ENCODE measurements around the gene LPP. TPM values are rescaled to one million over a fixed set of nuclear protein-coding genes. Genes with fewer than 3 reads are reported as not detected.

Gene LPP
- total and polyA plus RNA-seq, 8 donors = 23.1 to 220 (median 26.7) TPM

- no peak for TF ChIP-seq CTCF (IDR thresholded peaks at IDR 0.05)
- Histone ChIP-seq H3K36me3 (no peaks in the 10 kb centered on the region), H3K27me3 (no peaks in the 10 kb centered on the region), H3K27ac (peak overlapping the region; percentile 63 to 65), H3K4me3 (no peak overlapping the region), H3K4me1 (peaks cover 4 to 50% of the 10 kb centered on the region in 2 donors), H3K9me3 (no peaks in the 10 kb centered on the region)
- intact Hi-C loops (cut with DNase I) = no loop called here
- ATAC-seq (peak; percentile 85), DNase-seq (peak in 1 of 4 donors; percentile 36)
Observed at GRCh38 chr3:188817103-188817934, 663.4 kb downstream of the LPP start.

GRCh38 chr3:188817935-188818269 lies 663.9 kb downstream of the LPP start:
- peak overlapping the region; percentile 34 to 65 for H3K27ac ChIP-seq
- intact Hi-C loops (cut with DNase I) = no loop called here
- H3K4me1 ChIP-seq = peaks cover 4 to 56% of the 10 kb centered on the region in 2 donors
- no peak for DNase-seq
- TF ChIP-seq CTCF (IDR thresholded peaks at IDR 0.05) = no peak
- H3K9me3 ChIP-seq = no peaks in the 10 kb centered on the region
- H3K27me3 ChIP-seq = no peaks in the 10 kb centered on the region
- no peak for ATAC-seq
- no peak overlapping the region for H3K4me3 ChIP-seq
- H3K36me3 ChIP-seq = no peaks in the 10 kb centered on the region

- peaks cover 4 to 59% of the 10 kb centered on the region in 2 donors for H3K4me1 ChIP-seq
- no peak for TF ChIP-seq CTCF (IDR thresholded peaks at IDR 0.05)
- H3K27ac ChIP-seq = peak overlapping the region; percentile 34 to 65
- H3K27me3 ChIP-seq = no peaks in the 10 kb centered on the region
- H3K36me3 ChIP-seq = no peaks in the 10 kb centered on the region
- no peak for ATAC-seq
- intact Hi-C loops (cut with DNase I) = no loop called here
- no peak overlapping the region for H3K4me3 ChIP-seq
- DNase-seq = no peak
- no peaks in the 10 kb centered on the region for H3K9me3 ChIP-seq
Observed at GRCh38 chr3:188818282-188818681, 664.3 kb downstream of the LPP start.

GRCh38 chr3:188819939-188820338 lies 666.0 kb downstream of the LPP start:
- no peak for TF ChIP-seq CTCF (IDR thresholded peaks at IDR 0.05)
- H3K36me3 ChIP-seq = no peaks in the 10 kb centered on the region
- no peaks in the 10 kb centered on the region for H3K27me3 ChIP-seq
- peaks cover 4 to 59% of the 10 kb centered on the region in 2 donors for H3K4me1 ChIP-seq
- peak; percentile 18 for ATAC-seq
- DNase-seq = no peak
- no peak overlapping the region for H3K4me3 ChIP-seq
- peak overlapping the region; percentile 33 to 77 for H3K27ac ChIP-seq
- intact Hi-C loops (cut with DNase I) = no loop called here
- H3K9me3 ChIP-seq = no peaks in the 10 kb centered on the region

GRCh38 chr3:188822004-188822403 lies 668.0 kb downstream of the LPP start:
- H3K9me3 ChIP-seq = no peaks in the 10 kb centered on the region
- no peaks in the 10 kb centered on the region for H3K27me3 ChIP-seq
- no peak for TF ChIP-seq CTCF (IDR thresholded peaks at IDR 0.05)
- H3K36me3 ChIP-seq = no peaks in the 10 kb centered on the region
- no peak overlapping the region for H3K4me3 ChIP-seq
- ATAC-seq = no peak
- peak overlapping the region in 1 of 2 donors; percentile 77 for H3K27ac ChIP-seq
- intact Hi-C loops (cut with DNase I) = no loop called here
- no peak for DNase-seq
- peaks cover 0 to 51% of the 10 kb centered on the region in 2 donors for H3K4me1 ChIP-seq

Measured in left lung (tissue), 10 donors.